Left forelimb (tissue), 1 donor: Measurements from ENCODE around the gene IGSF9B.

Experiments
- DNase-seq: peaks from one replicate; pipeline ENCODE4 v3.0.0-alpha.2; 2018; ENCODE audit warnings: low spot score

IGSF9B gene

DNA sequence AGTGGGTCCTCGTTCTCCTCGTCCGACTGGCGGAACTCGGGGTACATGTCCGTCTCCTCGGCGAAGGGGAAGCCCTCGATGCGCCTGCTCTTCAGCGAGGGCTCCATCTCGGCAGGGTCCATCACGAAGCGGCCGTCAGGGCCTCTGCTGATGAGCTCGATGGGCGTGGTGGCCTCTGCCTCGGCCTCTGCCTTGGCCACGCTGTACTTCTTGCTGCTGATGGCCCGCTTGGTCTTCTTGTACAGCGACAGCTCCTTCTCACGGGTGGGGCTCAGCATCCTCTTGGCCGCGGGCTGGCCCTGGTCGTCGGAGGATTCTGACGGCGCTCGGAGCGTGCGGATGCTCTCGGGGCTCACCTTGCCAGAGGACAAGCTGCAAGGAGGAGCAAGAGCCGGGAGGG, 35.7 kb downstream of the IGSF9B start:
- no peak for DNase-seq

DNA sequence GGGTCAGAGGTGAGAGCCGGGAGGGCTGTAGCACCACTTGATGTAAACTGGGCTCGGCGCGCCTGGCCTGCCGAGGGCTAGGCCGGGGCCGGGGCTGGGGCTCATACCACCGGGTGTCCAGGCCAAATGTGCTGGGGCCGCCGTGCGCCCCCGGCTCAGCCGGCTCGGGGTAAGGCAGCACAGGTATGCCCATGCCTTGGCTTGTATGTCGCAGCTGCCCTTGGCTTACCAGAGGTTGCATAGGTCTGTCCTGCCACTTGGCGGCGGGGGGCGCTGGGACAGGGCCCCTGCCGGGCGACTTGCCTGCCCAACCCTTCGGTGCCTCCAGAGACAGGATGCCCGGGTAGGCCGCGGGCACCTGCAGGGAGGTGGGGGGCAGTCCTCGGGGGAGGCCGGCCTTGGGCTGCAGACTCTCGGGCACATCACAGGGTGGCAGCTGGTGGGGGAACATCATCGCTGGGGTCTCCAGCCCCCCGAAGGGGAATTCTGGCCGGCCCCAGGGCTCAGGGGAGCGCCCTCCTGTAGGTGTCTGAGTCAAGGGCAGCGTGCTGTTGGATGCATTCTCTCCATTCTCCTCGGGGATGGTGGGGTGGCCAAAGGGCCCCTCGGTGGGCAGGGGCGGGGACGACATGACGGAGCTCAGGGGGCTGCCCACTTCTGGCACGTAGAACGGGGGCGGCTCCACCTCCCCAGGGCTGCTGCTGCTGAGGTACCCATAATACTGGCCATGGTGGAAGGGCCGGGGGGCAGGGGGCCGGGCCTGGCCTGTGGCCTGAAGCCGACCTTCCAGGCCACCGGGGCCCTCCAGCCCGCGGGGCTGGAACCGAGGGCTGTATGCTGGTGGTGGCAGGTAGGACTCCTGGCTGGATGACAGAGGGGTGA, 36.4 kb downstream of the IGSF9B start:
- no peak for DNase-seq

DNA sequence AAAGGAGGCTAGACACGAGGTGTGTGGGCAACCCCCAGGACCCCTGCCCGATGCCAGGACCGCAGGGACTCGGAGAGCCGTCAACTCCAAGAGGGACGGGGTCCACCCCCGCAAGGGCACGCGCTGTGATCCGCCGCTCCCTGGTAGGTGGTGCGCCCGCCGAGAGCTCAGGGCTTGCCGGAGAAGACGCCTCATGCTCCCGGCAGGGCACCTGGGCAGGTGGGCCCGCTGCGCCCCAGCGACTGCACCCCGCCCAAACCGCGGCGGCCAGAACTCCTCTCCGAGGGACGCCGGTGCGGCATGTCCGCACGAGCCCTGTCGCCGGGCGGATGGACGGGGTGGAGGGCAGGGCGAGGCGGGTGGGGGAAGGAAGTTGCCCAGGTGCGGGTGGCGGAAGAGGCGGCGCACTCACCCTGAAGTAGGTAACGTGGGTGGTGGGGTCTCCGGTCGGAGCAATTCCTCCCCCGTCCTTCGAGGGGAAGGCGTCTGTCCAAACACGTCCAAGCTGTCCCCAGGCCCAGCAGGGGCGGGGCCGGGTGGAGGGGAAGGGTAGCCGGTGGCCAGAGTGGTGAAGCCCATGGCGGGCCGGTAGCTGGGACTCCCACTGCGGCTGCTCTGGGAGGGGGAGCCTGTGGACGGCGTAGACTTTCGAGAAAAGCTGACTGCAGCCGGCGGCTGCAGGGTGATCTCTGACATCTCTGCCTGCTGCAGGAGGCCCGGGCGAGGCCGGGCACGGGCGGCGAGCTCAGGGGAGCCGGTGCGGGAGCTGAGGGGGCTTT, 37.2 kb downstream of the IGSF9B start:
- no peak for DNase-seq

DNA sequence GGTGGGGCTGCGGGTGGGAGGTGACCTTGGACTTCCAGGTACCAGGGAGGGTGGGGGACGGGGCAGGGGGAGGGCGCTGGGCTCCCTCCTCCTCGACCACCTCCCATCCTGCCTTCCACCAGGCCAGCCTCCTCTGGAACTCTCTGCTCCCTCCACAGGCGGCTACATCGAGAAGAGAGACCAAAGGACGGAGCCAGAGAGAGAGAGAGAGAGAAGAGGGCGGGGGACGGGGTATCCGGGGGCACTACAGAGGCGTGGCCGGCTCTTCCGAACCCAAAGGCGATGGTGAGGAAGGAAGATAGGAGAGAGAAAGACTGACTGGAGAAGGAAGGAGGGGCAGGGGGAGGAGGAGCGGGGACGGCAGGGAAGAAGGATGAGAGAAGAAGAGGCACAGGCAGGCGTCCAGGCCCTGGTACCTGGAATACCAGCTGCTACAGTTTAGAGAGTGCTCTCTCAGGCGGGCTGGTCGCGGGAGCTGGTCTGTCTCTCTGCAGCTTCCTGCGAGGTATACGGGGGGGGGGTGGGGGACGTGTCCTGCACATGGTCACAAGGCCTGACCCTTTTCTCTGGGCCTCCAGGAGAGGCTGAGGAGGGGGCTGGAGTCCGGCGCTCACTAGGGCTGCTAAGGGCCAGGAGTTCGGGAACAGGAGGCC, 38.0 kb downstream of the IGSF9B start:
- no peak for DNase-seq

DNA sequence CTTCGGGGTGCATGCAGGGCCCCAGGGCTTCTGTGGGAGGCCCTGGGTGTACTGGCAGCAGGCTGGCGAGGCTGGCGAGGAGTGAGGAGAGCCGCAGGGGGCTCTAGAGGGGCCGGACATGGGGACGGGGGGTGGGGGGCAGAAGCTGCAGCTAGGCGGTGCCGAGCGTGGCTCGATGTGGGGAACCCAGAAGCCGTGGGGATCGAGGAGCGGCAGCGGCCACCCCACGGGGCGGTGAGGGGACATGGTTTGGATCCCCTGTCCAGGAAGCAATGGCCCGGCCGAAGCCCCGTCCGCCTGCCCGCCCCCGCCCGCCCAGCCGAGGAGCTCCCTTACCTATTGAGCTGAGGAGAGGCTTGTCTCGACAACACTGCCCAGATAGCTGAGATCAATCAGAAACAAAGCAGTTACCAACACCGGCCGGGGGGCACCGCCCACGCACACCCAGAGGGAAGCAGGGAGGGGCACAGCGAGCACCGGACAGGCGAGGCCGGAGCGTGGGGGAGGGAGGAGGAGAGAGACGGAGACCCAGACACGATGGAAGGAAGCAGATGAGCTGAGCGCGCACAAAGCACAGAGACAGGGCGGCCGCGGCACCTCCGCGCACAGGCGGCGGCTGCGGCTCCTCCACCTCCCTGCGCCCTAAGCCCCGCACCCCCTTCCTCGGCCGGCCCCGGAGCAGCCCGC, 38.7 kb downstream of the IGSF9B start:
- DNase-seq, result no peak

DNA sequence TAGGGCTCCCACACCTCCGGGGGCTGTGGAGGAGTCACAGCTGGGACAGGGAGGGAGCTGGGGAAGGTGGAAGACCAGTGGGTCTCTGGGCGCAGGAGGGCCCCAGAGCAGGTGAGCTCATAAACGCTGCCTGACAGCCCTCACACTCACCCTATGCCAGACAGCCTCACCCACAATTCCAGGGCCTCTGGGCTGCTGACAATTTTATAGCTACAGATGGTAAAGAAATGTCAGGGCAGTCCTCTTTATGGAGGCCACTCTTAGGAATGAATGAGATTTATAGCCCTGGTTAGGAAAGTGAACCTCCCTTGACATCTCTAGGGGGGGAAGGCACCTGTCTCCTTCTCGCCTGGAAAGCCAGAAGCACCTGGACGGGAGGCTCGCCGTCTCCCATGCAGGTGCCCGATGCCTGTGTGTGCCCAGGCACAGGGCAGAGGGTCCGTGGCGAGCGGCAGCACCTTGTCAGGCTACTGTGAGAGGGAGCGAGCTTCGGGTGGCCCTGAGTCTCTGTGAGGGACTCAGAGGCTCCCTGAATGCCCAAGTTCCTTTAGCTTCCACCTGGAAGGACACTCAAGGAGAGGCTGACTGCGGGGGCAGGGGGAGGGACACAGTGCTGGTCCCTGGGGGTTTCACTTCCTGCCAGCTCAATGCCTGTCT, 39.9 kb downstream of the IGSF9B start:
- no peak for DNase-seq

DNA sequence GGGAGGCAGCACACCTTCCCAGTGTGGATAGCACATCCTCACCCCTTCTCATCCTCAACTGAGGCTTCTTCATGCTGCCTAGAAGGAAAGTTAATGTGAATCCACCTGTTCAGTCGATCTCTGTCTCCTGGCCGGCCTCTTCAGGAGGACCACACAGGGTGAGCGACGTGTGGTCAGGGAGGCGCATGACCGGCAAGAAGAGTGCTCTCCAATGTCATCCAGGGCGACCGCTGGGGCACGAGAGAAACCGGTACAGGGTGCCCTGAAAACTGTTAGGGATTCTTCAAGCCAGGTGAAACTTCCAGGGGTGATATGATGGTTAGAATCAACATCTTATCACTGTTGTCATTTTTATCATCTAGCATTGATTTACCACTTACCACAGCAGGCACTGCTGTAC, 43.0 kb downstream of the IGSF9B start:
- no peak for DNase-seq

DNA sequence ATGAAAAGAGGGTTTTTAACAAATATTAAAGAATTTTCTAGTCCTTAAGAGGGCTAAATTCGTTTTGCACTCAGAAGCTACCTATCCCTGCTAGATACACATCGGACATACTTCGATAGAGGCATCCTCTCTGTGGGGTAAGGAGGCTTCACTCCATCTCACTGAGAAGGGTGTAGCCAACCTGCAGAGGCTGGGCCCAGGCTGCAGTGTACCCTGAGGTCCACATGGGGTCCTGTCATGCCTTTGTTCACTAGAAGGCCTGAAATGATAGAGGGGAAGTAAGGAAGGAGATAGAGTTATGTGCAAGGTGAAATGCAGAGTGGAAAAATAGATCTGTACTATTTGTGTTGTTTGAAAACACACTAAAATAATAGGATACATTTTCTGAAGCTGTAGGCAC, 45.6 kb downstream of the IGSF9B start:
- DNase-seq, result no peak

DNA sequence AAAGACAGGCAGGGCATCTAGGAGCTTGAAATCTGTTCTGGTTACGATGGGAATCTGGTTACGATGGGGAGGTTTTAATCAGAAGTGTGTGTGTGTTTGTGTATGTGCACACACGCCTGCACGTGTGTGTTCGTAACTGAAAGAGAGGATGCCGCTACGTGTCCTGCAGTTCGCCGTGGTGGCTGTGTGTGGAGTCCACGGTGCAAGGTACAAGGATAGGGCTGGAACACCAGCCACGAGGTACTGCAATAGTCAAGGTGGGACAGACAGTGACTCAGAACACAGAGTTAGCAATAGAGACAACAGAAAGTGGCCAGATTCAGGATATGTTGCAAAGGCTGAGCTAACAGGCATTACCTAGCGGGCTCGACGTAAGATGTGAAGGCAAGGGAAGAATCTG, 46.7 kb downstream of the IGSF9B start:
- no peak for DNase-seq

DNA sequence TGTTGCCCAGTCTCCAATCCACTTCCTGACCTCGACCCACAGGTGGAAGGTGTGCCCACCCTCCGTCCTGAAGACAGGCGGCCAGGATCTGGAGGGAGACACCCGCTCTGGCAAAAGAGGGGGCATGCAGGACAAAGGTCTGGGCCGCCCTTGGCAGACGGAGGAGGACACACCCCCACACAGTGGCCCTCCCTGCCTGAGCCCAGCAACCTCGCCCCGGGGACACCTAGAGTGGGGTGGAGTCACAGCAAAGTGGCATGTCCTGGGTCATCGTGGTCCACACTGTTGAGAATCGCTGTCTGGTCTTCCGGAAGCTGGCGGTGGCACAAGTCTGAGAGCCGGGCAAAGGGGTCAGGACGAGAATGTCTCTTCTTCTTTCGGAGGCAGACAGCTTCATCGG, 47.9 kb downstream of the IGSF9B start:
- no peak for DNase-seq

DNA sequence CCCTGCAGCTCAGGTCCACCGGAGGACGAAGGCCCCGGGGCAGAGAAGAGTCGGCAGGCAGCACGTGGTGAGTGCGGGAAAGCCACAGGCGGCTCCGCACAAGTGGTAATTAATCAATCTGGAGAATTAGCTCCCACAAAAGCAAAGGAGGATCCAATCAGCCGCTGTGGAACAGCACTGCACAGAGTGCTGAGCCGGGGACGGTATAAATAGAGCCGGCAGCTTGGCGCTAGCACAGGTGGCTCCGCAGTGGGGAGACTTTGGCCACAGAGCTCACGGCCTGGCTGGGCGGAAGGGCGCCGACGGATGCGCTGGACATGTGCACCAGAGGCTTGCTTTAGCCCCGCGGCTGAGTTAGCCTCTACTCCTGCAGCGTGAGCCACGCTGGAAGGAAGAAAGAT, 48.9 kb downstream of the IGSF9B start:
- DNase-seq, result no peak

DNA sequence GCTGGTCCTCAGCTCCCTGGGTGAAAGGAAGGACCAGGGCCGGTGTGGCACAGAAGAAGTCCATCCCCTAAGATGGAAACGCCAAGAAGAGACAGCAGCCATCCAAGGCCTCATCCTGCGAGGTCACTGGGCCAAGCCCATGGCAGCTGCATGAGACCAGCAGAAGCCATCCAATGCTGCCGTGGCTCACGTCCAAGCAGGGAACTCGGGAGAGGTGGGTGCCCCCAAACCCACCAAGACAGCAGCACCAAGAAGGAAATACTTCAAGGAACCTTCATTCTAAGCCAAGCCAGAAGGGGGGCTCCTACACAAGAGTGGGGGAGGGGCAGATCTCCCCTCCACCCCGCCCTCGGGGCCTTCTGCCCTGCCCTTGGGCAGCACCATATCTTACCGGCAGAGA, 49.6 kb downstream of the IGSF9B start:
- no peak for DNase-seq

DNA sequence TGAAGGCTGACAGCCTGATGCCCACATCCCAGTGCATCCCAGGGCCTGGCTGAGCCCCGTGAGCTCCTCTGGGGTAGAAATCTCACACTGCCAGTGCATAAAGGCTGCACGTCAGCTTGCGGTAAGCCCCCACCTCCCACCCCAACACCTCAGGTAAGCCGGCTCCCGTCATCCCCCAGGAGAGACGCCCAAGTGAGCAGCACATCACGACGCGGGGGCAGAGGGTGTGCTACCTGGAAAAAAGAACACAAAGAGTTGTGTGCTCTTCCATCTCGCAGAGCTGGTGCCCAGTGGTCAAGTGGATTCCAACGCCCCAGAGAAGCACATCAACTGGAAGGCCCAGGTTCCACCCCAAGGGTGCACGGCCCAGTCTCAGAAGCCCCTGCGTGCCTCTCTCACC, 50.0 kb downstream of the IGSF9B start:
- no peak for DNase-seq

DNA sequence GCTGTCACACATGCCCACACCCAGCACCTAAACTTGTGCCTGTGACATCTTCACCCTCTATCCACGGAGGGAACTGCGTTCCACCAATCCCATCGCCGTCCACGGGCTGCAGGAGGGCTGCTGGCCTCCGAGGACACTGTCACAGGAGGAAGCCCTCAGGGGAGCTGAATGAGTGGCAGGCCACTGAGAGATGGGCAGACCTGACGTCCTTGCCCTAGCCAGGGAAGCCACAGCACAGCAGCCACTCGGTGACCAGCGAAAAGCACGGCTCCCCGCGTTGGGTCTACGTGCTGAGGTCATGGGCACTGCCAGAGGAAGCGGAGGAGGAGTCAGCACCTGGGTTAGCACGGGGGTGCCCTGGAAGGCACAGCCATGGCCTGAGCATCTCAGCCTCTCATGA, 50.5 kb downstream of the IGSF9B start:
- DNase-seq, result no peak

DNA sequence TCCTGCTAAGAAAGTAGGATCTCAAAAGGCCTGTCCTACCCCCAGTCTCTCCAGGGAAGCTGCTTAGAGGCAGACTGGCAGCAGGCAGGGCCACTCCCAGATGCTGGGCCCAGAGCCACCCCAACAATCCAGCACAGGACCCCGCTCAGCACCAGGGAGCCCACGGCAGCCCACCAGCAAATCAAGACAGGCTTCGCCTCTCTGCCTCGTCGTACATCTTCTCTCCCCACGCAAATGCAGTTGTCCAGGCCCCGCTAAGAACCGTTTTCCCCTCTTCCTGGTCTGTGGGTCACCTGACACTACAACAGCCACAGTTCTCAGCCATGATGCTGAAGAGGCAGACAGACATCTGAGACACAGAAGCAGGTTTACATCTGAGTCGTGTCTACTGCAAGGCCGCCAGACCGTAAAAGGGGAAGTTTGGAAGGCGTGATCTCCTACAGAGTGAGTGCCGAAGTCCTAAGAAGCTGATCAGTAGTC, 51.1 kb downstream of the IGSF9B start:
- no peak for DNase-seq

DNA sequence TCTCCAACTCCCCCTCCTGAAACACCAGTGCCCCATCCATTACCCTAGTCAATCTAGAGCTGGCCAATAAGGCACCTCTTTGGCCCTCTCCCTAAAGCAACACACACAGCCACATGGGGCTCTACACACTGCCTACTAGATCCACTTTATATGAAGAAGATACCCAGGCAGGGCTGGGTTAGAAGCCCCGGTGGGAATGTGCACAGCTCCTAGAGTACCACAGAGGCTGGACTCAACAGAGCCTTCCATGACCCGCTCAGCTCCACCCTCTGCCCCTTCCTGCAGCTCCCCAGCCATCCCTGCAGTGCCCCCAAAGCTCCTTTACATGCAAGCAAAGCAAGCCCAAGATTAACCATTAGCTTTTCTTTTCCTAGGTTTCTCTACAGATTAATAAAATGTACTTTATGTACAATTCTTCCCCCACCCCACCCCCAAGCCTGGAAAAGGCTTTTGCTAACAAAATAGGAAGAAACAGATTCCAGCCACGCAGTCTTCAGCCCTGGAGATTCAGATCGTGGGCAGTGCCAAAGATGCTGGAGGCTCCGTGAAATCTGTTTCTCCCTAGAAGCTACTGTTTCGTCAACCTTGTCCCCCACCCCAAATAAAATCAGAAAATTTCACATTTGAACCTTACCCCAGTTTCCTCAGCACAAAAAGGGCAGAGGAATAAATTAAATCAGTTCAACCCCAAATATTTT, 51.8 kb downstream of the IGSF9B start:
- no peak for DNase-seq

DNA sequence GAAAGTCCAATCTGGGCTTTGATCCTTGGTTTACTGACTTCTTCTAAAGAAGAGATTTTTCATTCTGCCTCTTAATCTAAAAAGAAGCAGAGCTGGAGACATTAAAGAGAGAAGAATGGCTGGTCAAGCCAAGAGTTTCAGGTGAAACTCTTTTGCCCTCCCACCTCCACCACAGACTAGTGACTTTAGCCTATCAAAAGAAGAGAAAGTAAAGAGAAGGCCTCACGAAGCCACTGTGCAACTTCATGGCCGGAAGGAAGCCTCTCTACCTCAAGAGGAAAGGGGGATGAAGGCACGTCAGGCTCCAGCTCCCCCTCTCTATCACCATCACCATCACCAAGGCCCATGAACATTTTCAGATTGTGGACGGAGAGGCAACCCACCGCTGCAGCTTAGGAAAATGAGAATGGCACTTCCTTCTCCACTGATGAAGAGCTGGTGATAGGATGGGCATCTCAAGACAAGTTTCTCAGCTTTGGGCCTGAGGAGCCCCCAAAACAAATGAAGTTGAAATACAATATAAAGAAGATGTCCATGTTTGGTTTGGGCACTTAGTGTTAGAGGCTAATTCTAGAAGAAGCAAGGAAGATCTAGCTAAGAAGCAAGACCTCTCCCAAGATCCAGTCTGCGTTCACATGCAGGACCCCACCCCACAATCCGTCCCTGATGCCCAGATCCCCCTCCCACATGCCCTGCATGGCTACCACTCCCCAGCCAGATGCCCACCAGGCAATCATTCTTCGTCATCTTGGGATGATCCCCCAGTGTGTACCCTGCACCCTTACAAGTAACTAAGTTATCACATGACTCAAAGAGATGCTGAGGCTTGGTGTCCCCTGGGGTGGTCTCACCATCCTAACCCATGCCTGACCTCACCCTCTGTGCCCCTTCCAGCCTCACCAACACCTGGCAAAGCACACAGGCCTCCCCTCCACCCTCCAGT, 52.6 kb downstream of the IGSF9B start:
- DNase-seq, result no peak

DNA sequence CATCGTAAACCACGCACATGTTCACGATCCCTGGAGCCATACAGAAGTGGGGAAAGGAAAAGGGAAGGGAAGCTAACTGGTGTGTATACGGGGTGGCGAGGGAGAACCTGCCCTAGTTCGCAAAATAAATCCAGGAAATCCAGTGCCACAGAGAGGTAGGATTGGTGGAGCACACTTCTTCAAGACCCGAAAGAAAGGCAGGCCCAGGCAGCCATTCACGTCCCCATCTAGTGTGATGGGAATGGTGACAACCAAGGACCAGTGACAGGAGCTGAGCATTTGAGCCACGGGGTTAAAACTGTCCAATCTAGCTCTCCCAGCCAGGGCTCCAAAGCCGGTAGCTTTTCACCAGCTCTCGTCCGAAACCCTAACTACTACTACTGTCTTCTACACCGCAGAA, 53.7 kb downstream of the IGSF9B start:
- DNase-seq, result peak; percentile 40

DNA sequence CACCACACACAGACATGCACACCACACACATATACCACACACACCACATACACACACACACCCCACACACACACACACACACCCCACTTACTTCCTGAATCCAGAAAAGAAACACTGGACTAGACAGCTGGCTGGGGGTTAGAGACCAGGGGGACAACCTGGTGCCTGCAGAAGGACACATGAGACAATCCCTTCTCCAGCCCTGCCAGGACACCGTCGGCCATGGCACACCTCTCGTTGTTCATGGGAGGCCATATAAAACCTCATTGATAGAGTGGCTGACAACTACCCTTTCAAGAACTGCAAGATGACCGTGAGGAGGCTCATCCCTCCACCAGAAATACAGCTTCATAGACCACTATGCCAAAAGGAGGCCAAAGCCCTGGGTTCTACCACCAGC, 54.3 kb downstream of the IGSF9B start:
- peak; percentile 17 for DNase-seq

DNA sequence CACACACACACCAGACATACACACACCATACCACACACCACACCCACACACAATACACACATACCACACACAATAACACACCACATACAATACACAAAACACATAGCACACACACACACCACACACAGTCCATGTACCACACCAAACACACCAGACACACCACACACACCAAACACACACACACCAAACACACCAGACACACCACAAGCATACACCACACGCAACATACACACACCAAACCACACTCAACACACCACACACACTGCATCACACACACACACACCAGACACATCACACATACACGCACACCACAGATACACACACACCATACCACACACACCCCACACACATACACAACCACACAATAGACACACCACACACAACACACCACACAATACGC, 54.8 kb downstream of the IGSF9B start:
- DNase-seq, result no peak
